Right lobe of liver (tissue), 6 donors: ENCODE measurements around the gene DAPK1. TPM values are rescaled to one million over a fixed set of nuclear protein-coding genes. Genes with fewer than 3 reads are reported as not detected.

Experiments
- ATAC-seq, 4 donors: fragments of 200-7000 bp; cut with Tn5 transposase; one replicate each; pipeline ENCODE4 v1.9.1; 2020; ENCODE audit warnings: mild to moderate bottlenecking in 4 of 4, moderate library complexity in 4 of 4
- DNase-seq, 3 donors: peaks; one replicate each; pipeline ENCODE4 v3.0.0-alpha.2; 2020
- H3K27ac ChIP-seq, 3 donors: fragments of 200-600 bp; one replicate each; pipeline ENCODE4 v1.8.0; 2022
- H3K27me3 ChIP-seq, 2 donors: fragments of 200-600 bp; one replicate each; pipeline ENCODE4 v1.8.0; 2022
- H3K36me3 ChIP-seq, 4 donors: fragments of 200-600 bp; sonication (generic) in 1 of 4; one replicate each; pipeline versions ENCODE4 v1.5.1 to v1.8.0; 2017 to 2022; ENCODE audit warnings: control low read depth in 1 of 4
- H3K4me1 ChIP-seq, 4 donors: fragments of 200-600 bp; sonication (generic) in 1 of 4; one replicate each; pipeline versions ENCODE4 v1.5.1 to v1.8.0; 2017 to 2022; ENCODE audit warnings: control low read depth in 1 of 4
- H3K4me3 ChIP-seq, 3 donors: fragments of 200-600 bp; one replicate each; pipeline ENCODE4 v1.8.0; 2022
- H3K9me3 ChIP-seq, 4 donors: fragments of 200-600 bp; sonication (generic) in 1 of 4; one replicate each; pipeline versions ENCODE4 v1.5.1 to v1.8.0; 2017 to 2022; ENCODE audit warnings: control low read depth in 1 of 4
- CTCF ChIP-seq, 4 donors: fragments of 200-600 bp in 3 of 4; fragments of 450-650 bp in 1 of 4; IDR thresholded peaks; one replicate each; pipeline versions ENCODE4 v1.5.1 to v1.8.0; 2016 to 2022; ENCODE audit warnings: antibody characterized with exemption in 4 of 4, mild to moderate bottlenecking in 2 of 4
- POLR2A ChIP-seq: fragments of 450-650 bp; IDR thresholded peaks from one replicate; pipeline ENCODE4 v1.6.1; 2017; ENCODE audit warnings: antibody characterized with exemption, mild to moderate bottlenecking
- WGBS: methylation state at CpG from one replicate; pipeline ENCODE4 v1.1.6; 2018; ENCODE audit warnings: low coverage, low lambda C conversion rate; ENCODE audit not compliant: insufficient coverage; ENCODE audit errors: missing lambda C conversion rate; 5-methylcytosine and 5-hydroxymethylcytosine counted together
- intact Hi-C, 2 donors: fragments of 100-400 bp; cut with DNase I; formaldehyde crosslinking; loops; one replicate each; pipeline versions ENCODE4 v1.11.2 to v1.14.1; 2022
- total RNA-seq, 6 experiments: library from RNA; depleted of rRNA in 2 of 6; stranded (reverse); fragments of >200 nt in 2 of 6; fragmentation: NEBNext Ultra II Directional in 3 of 6; extraction: Animal tissue kit (Norgen Biotek cat#: 25700) in 3 of 6; gene quantifications; one replicate each; pipeline versions ENCODE4 v1.1.0 to v1.2.4, GENCODE V29; 2016 to 2023
- donor health status: DM: no; HTN: yes; CAD: no.
- donor health status: DM: no; HTN: no; CAD: no.
- donor health status: DM: no; HTN: no; CAD: no.
- donor health status: DM: no; HTN: yes; CAD: no.
- donor health status: DM: no; HTN: yes; CAD: no.

DAPK1 gene
- total RNA-seq, 6 experiments from 2014 or later = 17.4 to 55.0 (median 33.9) TPM

GRCh38 chr9:87618931-87619330, 121.3 kb downstream of the DAPK1 start:
- WGBS = 100% methylated on average over 2 of the region's 3 CpGs
- no peak for ATAC-seq
- H3K4me3 ChIP-seq = no peak overlapping the region
- no peak for TF ChIP-seq POLR2A
- no peak for TF ChIP-seq CTCF (IDR thresholded peaks at IDR 0.05)
- intact Hi-C loops = no loop called here
- H3K9me3 ChIP-seq = no peaks in the 10 kb centered on the region
- no peak for DNase-seq
- H3K4me1 ChIP-seq = peaks cover 0 to 11% (median 5%) of the 10 kb centered on the region in 4 donors
- no peak overlapping the region for H3K27ac ChIP-seq
- H3K36me3 ChIP-seq = no peaks in the 10 kb centered on the region
- H3K27me3 ChIP-seq = no peaks in the 10 kb centered on the region

- no peaks in the 10 kb centered on the region for H3K27me3 ChIP-seq
- H3K27ac ChIP-seq = no peak overlapping the region
- intact Hi-C loops = no loop called here
- TF ChIP-seq CTCF (IDR thresholded peaks at IDR 0.05) (no peak), POLR2A (no peak)
- no peak overlapping the region for H3K4me3 ChIP-seq
- ATAC-seq (peak in 1 of 4 donors; percentile 13), DNase-seq (no peak)
- H3K4me1 ChIP-seq = peaks cover 0 to 7% (median 3%) of the 10 kb centered on the region in 4 donors
- H3K9me3 ChIP-seq = no peaks in the 10 kb centered on the region
- WGBS = 83% methylated on average over 4 of the region's 8 CpGs
- no peaks in the 10 kb centered on the region for H3K36me3 ChIP-seq
Observed at GRCh38 chr9:87619346-87619745, 121.7 kb downstream of the DAPK1 start.

- 90% methylated on average over 2 of the region's 4 CpGs for WGBS
- no peaks in the 10 kb centered on the region for H3K27me3 ChIP-seq
- peaks cover 0 to 4% (median under 1%) of the 10 kb centered on the region in 4 donors for H3K36me3 ChIP-seq
- ATAC-seq = peak in 1 of 4 donors; percentile 13
- intact Hi-C loops = no loop called here
- H3K4me1 ChIP-seq = no peaks in the 10 kb centered on the region
- DNase-seq = no peak
- no peaks in the 10 kb centered on the region for H3K9me3 ChIP-seq
- TF ChIP-seq CTCF (IDR thresholded peaks at IDR 0.05) (no peak), POLR2A (no peak)
- no peak overlapping the region for H3K4me3 ChIP-seq
- no peak overlapping the region for H3K27ac ChIP-seq
Observed at GRCh38 chr9:87620731-87621322, 123.2 kb downstream of the DAPK1 start.

- H3K9me3 ChIP-seq = no peaks in the 10 kb centered on the region
- no peak for DNase-seq
- no peak for ATAC-seq
- H3K27me3 ChIP-seq = no peaks in the 10 kb centered on the region
- H3K4me1 ChIP-seq = no peaks in the 10 kb centered on the region
- WGBS = 95% methylated on average over 4 of the region's 4 CpGs
- TF ChIP-seq CTCF (IDR thresholded peaks at IDR 0.05) = no peak
- TF ChIP-seq POLR2A = no peak
- no peak overlapping the region for H3K4me3 ChIP-seq
- no peak overlapping the region for H3K27ac ChIP-seq
- peaks cover 0 to 4% (median under 1%) of the 10 kb centered on the region in 4 donors for H3K36me3 ChIP-seq
- intact Hi-C loops = no loop called here
Observed at GRCh38 chr9:87622098-87622497, 124.4 kb downstream of the DAPK1 start.
